22Rv1 (cell line): ENCODE measurements around the gene RGS16.

ENCODE experiments used
- ZFX ChIP-seq: fragments of 450-650 bp; IDR thresholded peaks from 2 replicates; pipeline ENCODE4 v1.6.1; 2017; ENCODE audit warnings: antibody characterized with exemption, borderline replicate concordance
- TF ChIP-seq, protein P1 (sequence below): fragments of 450-650 bp; IDR thresholded peaks from 2 replicates; pipeline ENCODE4 v1.5.1; 2017; ENCODE audit warnings: mild to moderate bottlenecking

DNA sequence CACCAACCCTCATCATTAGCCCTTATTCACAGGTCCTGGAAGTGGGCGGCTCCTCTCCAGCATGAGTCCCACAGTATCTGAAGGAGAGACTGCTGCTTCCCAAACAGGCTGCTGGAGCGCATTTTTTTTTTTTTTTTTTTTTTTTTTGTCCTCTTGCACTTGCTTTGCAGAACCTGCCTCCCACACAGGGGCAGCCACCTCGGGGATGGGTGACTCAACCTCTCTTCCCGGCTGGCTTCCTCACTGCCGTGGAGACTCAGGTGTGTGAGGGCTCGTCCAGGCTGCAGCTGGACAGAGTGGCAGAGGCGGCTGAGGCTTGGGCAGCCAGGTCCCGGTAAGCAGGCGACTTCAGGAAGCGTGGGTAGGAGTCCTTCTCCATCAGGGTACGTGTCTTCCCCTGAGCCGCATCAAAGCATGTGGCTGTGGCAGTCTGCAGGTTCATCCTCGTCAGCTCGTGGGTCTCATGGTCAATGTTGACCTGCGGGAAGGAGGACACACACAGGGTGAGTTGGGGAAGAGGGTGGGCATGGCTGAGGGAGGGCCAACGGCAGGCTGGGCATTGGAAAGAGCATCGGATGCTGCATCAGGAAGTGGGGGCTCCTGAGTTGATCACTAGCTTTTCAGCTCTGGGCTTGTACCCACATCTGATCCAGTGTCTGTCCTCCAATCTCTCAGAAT is 4.0 kb downstream of the RGS16 start:
- TF ChIP-seq, protein P1, sequence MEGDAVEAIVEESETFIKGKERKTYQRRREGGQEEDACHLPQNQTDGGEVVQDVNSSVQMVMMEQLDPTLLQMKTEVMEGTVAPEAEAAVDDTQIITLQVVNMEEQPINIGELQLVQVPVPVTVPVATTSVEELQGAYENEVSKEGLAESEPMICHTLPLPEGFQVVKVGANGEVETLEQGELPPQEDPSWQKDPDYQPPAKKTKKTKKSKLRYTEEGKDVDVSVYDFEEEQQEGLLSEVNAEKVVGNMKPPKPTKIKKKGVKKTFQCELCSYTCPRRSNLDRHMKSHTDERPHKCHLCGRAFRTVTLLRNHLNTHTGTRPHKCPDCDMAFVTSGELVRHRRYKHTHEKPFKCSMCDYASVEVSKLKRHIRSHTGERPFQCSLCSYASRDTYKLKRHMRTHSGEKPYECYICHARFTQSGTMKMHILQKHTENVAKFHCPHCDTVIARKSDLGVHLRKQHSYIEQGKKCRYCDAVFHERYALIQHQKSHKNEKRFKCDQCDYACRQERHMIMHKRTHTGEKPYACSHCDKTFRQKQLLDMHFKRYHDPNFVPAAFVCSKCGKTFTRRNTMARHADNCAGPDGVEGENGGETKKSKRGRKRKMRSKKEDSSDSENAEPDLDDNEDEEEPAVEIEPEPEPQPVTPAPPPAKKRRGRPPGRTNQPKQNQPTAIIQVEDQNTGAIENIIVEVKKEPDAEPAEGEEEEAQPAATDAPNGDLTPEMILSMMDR = no peak
- TF ChIP-seq ZFX = no peak
